Sigmoid colon (tissue), 7 donors: Measurements from ENCODE around the gene DISP2. TPM values are rescaled to one million over a fixed set of nuclear protein-coding genes. Genes with fewer than 3 reads are reported as not detected.
A peak's percentile ranks its signal among the peaks of the same experiment; 100 is the strongest.

Source experiments
- DNase-seq: peaks from one replicate; pipeline ENCODE4 v3.0.0-alpha.2; 2019
- H3K27ac ChIP-seq, 4 donors: fragments of 200-600 bp; sonication (generic); one replicate each; pipeline ENCODE4 v1.5.1; 2016 to 2019; ENCODE audit warnings: mild to moderate bottlenecking in 1 of 4
- H3K27me3 ChIP-seq, 3 donors: fragments of 200-600 bp; sonication (generic); one replicate each; pipeline ENCODE4 v1.5.1; 2019; ENCODE audit warnings: mild to moderate bottlenecking in 1 of 3
- H3K36me3 ChIP-seq, 4 donors: fragments of 200-600 bp; sonication (generic); one replicate each; pipeline ENCODE4 v1.5.1; 2016 to 2019
- H3K4me1 ChIP-seq, 4 donors: fragments of 200-600 bp; sonication (generic); one replicate each; pipeline ENCODE4 v1.5.1; 2017 to 2019
- H3K4me3 ChIP-seq, 4 donors: fragments of 200-600 bp; sonication (generic); one replicate each; pipeline ENCODE4 v1.5.1; 2017 to 2019; ENCODE audit warnings: mild to moderate bottlenecking in 2 of 4, moderate library complexity in 1 of 4
- H3K9me3 ChIP-seq, 4 donors: fragments of 200-600 bp in 3 of 4; sonication (generic) in 3 of 4; one replicate each; pipeline versions ENCODE4 v1.5.1 to v1.6.1; 2013 to 2019
- EP300 ChIP-seq, 4 donors: sonication (generic); formaldehyde crosslinking; IDR thresholded peaks; one replicate each; pipeline ENCODE4 v1.6.1; 2017; ENCODE audit warnings: antibody characterized with exemption in 4 of 4
- POLR2A ChIP-seq, 2 donors: fragments of 450-650 bp; IDR thresholded peaks; one replicate each; pipeline ENCODE4 v1.6.1; 2016; ENCODE audit warnings: antibody characterized with exemption in 2 of 2, mild to moderate bottlenecking in 2 of 2, moderate library complexity in 2 of 2
- POLR2AphosphoS5 ChIP-seq, 4 donors: sonication (generic); formaldehyde crosslinking; IDR thresholded peaks; one replicate each; pipeline ENCODE4 v1.6.1; 2017; ENCODE audit warnings: antibody characterized with exemption in 4 of 4
- WGBS, 2 donors: extraction: QIAGEN DNeasy Blood & Tissue Kit; methylation state at CpG; one replicate each; pipeline ENCODE4 v1.1.7; 2013; 5-methylcytosine and 5-hydroxymethylcytosine counted together
- intact Hi-C: fragments of 100-400 bp; cut with DNase I; formaldehyde crosslinking; loops from one replicate; pipeline ENCODE4 v1.15.1; 2023
- polyA plus RNA-seq, 3 donors: library from polyadenylated mRNA; stranded (reverse); fragments of 200-250 nt; gene quantifications; one replicate each; pipeline ENCODE4 v1.2.3, GENCODE V29; 2013
- total RNA-seq, 4 donors: library from RNA; depleted of rRNA; stranded (reverse); fragments of >200 nt; gene quantifications; one replicate each; pipeline ENCODE4 v1.1.0, GENCODE V29; 2016
- TF ChIP-seq, protein P1 (sequence below), 4 experiments: fragments of 450-650 bp in 3 of 4; fragments of 200-600 bp in 1 of 4; IDR thresholded peaks; one replicate each; pipeline ENCODE4 v1.5.1; 2016 to 2019; ENCODE audit warnings: antibody characterized with exemption in 4 of 4, mild to moderate bottlenecking in 3 of 4, moderate library complexity in 2 of 4
- donor health status: healthy with polysubstance abuse.
- donor health status: Bipolar disorder and iron deficiency.
- donor health status: healthy.

The DISP2 gene
- total and polyA plus RNA-seq, 7 donors = 0.16 to 3.0 (median 1.1) TPM

DNA sequence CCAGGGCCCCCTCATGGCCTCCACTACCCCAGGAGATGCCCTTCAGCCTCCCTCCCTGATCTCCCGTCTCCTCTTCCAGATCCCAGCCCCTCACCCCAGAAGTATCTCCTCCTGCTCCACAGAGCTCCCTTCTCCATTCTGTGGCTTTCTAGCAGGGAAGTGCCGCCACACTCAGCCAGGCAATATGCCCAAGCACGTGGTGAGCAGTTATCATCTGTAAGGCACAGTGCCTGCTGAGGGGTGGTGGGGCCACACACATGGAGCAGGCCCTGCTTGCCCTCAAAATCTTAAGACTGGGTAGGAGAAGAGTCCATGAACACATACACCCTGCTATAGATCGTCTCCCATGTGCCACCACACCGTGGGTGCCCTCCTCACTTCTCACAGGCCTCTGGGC is 9.5 kb upstream of the DISP2 start:
- Histone ChIP-seq H3K9me3 (no peaks in the 10 kb centered on the region), H3K4me1 (peaks cover 0 to 16% (median 16%) of the 10 kb centered on the region in 4 donors), H3K27ac (no peak overlapping the region), H3K4me3 (no peak overlapping the region), H3K36me3 (no peaks in the 10 kb centered on the region), H3K27me3 (no peaks in the 10 kb centered on the region)
- intact Hi-C loops = no loop called here
- 35 to 83% methylated on average over 5 of the region's 5 CpGs for WGBS, 2 donors
- TF ChIP-seq EP300 (IDR thresholded peaks at IDR 0.05) (no peak), POLR2A (IDR thresholded peaks at IDR 0.05) (no peak), POLR2AphosphoS5 (IDR thresholded peaks at IDR 0.05) (no peak)
- TF ChIP-seq, protein P1, sequence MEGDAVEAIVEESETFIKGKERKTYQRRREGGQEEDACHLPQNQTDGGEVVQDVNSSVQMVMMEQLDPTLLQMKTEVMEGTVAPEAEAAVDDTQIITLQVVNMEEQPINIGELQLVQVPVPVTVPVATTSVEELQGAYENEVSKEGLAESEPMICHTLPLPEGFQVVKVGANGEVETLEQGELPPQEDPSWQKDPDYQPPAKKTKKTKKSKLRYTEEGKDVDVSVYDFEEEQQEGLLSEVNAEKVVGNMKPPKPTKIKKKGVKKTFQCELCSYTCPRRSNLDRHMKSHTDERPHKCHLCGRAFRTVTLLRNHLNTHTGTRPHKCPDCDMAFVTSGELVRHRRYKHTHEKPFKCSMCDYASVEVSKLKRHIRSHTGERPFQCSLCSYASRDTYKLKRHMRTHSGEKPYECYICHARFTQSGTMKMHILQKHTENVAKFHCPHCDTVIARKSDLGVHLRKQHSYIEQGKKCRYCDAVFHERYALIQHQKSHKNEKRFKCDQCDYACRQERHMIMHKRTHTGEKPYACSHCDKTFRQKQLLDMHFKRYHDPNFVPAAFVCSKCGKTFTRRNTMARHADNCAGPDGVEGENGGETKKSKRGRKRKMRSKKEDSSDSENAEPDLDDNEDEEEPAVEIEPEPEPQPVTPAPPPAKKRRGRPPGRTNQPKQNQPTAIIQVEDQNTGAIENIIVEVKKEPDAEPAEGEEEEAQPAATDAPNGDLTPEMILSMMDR (IDR thresholded peaks at IDR 0.05) = no peak
- DNase-seq = no peak

GRCh38 chr15:40349163-40349562 is 8.9 kb upstream of the DISP2 start:
- H3K27ac ChIP-seq = no peak overlapping the region
- H3K4me1 ChIP-seq = peaks cover 0 to 12% (median 9%) of the 10 kb centered on the region in 4 donors
- H3K36me3 ChIP-seq = no peaks in the 10 kb centered on the region
- H3K4me3 ChIP-seq = no peak overlapping the region
- TF ChIP-seq POLR2A (IDR thresholded peaks at IDR 0.05) (no peak), POLR2AphosphoS5 (IDR thresholded peaks at IDR 0.05) (no peak), EP300 (IDR thresholded peaks at IDR 0.05) (no peak)
- TF ChIP-seq, protein P1 (IDR thresholded peaks at IDR 0.05) = no peak
- DNase-seq = no peak
- WGBS, 2 donors = 24 to 79% methylated on average over 5 of the region's 5 CpGs
- H3K27me3 ChIP-seq = no peaks in the 10 kb centered on the region
- H3K9me3 ChIP-seq = no peaks in the 10 kb centered on the region
- intact Hi-C loops = no loop called here

GRCh38 chr15:40352281-40352901 is 5.6 kb upstream of the DISP2 start:
- H3K27ac ChIP-seq = peak overlapping the region in 1 of 4 donors; percentile 35
- H3K9me3 ChIP-seq = no peaks in the 10 kb centered on the region
- peaks cover 0 to 7% (median under 1%) of the 10 kb centered on the region in 4 donors for H3K4me1 ChIP-seq
- H3K27me3 ChIP-seq = no peaks in the 10 kb centered on the region
- H3K4me3 ChIP-seq = peak overlapping the region in 1 of 4 donors; percentile 12
- H3K36me3 ChIP-seq = no peaks in the 10 kb centered on the region
- TF ChIP-seq POLR2AphosphoS5 (IDR thresholded peaks at IDR 0.05) (no peak), EP300 (IDR thresholded peaks at IDR 0.05) (no peak)
- no peak for DNase-seq
- WGBS, 2 donors = 15 to 70% methylated on average over 7 of the region's 7 CpGs
- intact Hi-C loops = no loop called here

DNA sequence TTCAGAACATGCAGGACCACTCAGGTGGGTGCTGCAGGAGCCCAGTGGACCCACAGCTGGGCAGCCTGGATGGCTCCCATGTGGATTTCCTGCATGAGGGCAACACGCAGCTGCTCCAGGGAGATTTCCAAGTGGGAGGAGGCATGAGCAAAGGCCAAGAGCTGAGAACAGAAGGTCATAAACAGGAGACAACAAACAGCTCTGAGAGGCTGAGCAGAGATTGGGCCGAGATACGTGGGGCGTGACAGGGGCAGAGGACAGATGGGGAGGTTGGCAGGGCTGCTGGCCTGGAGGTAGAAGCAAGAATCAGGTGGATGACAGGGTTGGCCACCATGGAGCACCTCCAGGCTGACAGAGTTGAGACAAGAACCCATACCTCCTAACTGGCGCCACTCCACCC is 4.3 kb upstream of the DISP2 start:
- intact Hi-C loops = no loop called here
- WGBS, 2 donors = 16 to 67% methylated on average over 5 of the region's 5 CpGs
- H3K9me3 ChIP-seq = no peaks in the 10 kb centered on the region

GRCh38 chr15:40354408-40355171 is 3.4 kb upstream of the DISP2 start:
- H3K4me3 ChIP-seq = no peak overlapping the region
- H3K27me3 ChIP-seq = no peaks in the 10 kb centered on the region
- WGBS, 2 donors = 40 to 46% methylated on average over 9 of the region's 9 CpGs
- no peak for DNase-seq
- no peaks in the 10 kb centered on the region for H3K9me3 ChIP-seq
- TF ChIP-seq POLR2AphosphoS5 (IDR thresholded peaks at IDR 0.05) = no peak
- no peak for TF ChIP-seq EP300 (IDR thresholded peaks at IDR 0.05)
- TF ChIP-seq POLR2A (IDR thresholded peaks at IDR 0.05) = no peak
- TF ChIP-seq, protein P1 (IDR thresholded peaks at IDR 0.05) = peak in 2 of 4 experiments; percentile 31 to 33
- intact Hi-C loops = no loop called here
- no peaks in the 10 kb centered on the region for H3K36me3 ChIP-seq
- H3K4me1 ChIP-seq = peaks cover 0 to 19% (median 12%) of the 10 kb centered on the region in 4 donors
- H3K27ac ChIP-seq = no peak overlapping the region

More for the DNA sequence above, 4.3 kb upstream of the DISP2 start:
- Histone ChIP-seq H3K27ac (no peak overlapping the region), H3K27me3 (no peaks in the 10 kb centered on the region), H3K4me3 (no peak overlapping the region), H3K4me1 (peaks cover 0 to 17% (median 11%) of the 10 kb centered on the region in 4 donors), H3K36me3 (no peaks in the 10 kb centered on the region)
- peak; percentile 63 for DNase-seq
- TF ChIP-seq POLR2AphosphoS5 (IDR thresholded peaks at IDR 0.05) (no peak), POLR2A (IDR thresholded peaks at IDR 0.05) (peak in 1 of 2 donors; percentile 20), EP300 (IDR thresholded peaks at IDR 0.05) (no peak)
- TF ChIP-seq, protein P1 (IDR thresholded peaks at IDR 0.05) = no peak
